K562 (cell line): Measurements from ENCODE around the gene ERCC1. TPM values are rescaled to one million over a fixed set of nuclear protein-coding genes. Genes with fewer than 3 reads are reported as not detected.
A peak's percentile ranks its signal among the peaks of the same experiment; 100 is the strongest.

Source experiments
- ATAC-seq: fragments of 200-7000 bp; cut with Tn5 transposase; 3 replicates; pipeline ENCODE4 v1.9.1; 2020; ENCODE audit warnings: moderate library complexity
- Bru-seq: library from RNA; stranded (reverse); fragments of 400-500 nt; gene quantifications from one replicate; lab custom pipeline; 2021; lab: Mats Ljungman, UMichigan
- BruChase-seq, 2 experiments: library from RNA; stranded (reverse); fragments of 400-500 nt; gene quantifications; one replicate each; lab custom pipeline; 2021; lab: Mats Ljungman, UMichigan
- BruUV-seq: library from RNA; stranded (reverse); fragments of 400-500 nt; replicated peaks from 2 replicates; lab custom pipeline; 2021; lab: Mats Ljungman, UMichigan
- CTCF ChIA-PET: fragments of 300-600 bp; formaldehyde crosslinking; extraction: SDS; loops from one replicate; lab custom pipeline; 2021; ENCODE audit warnings: low intra/inter-chr PET ratio; lab: Yijun Ruan, JAX
- POLR2A ChIA-PET: fragments of 300-600, 350-650 bp; sonication (Branson Sonifier 250); formaldehyde crosslinking; extraction: SDS; loops from one replicate; lab custom pipeline; 2021; ENCODE audit warnings: antibody characterized with exemption, inconsistent platforms; lab: Yijun Ruan, JAX
- DNase-seq, 4 experiments: peaks; one replicate each; pipeline versions ENCODE4 v3.0.0 to v3.0.0-alpha.2; 2011 to 2018; ENCODE audit warnings: low spot score in 3 of 4, mixed read lengths in 3 of 4; ENCODE audit errors: extremely low read depth in 1 of 4
- FAIRE-seq: peaks from 2 replicates; lab custom pipeline; 2011; peaks lifted over from hg19 to GRCh38; lab: Jason Lieb, UNC
- H2AFZ ChIP-seq: 2 replicates; pipeline ENCODE4 v1.6.0; 2011; ENCODE audit warnings: low read depth, low read length, control low read depth, inconsistent platforms
- H3K27ac ChIP-seq: fragments of 200-600 bp; 3 replicates; pipeline ENCODE4 v1.8.0; 2011; ENCODE audit warnings: low read depth, mild to moderate bottlenecking, control low read depth, inconsistent platforms, low read length, moderate library complexity, mixed read lengths; ENCODE audit errors: extremely low read depth
- H3K27me3 ChIP-seq, 2 experiments: fragments of 300-600 bp in 1 of 2; 2 replicates in 1 of 2; 3 replicates in 1 of 2; pipeline versions ENCODE4 v1.6.0 to v1.8.0; 2011; ENCODE audit warnings: inconsistent platforms in 2 of 2, low read length in 2 of 2, mild to moderate bottlenecking in 1 of 2, mixed read lengths in 1 of 2, moderate library complexity in 1 of 2; ENCODE audit not compliant: control insufficient read depth in 2 of 2, insufficient read depth in 2 of 2
- H3K36me3 ChIP-seq: fragments of 300-600 bp; 3 replicates; pipeline ENCODE4 v1.8.0; 2011; ENCODE audit warnings: mild to moderate bottlenecking, low read length, inconsistent platforms; ENCODE audit not compliant: control insufficient read depth, insufficient read depth
- H3K4me1 ChIP-seq, 2 experiments: fragments of 200-600 bp in 1 of 2; replicated peaks in 1 of 2; 2 replicates in 1 of 2; 3 replicates in 1 of 2; pipeline versions ENCODE4 v1.5.1 to v1.8.0; 2011; ENCODE audit warnings: inconsistent platforms in 2 of 2, low read length in 2 of 2, mild to moderate bottlenecking in 1 of 2, mixed read lengths in 1 of 2, moderate library complexity in 1 of 2; ENCODE audit not compliant: control insufficient read depth in 2 of 2, insufficient read depth in 2 of 2
- H3K4me2 ChIP-seq: 2 replicates; pipeline ENCODE4 v1.6.1; 2011; ENCODE audit warnings: low read length, control low read depth, inconsistent platforms, mixed read lengths; ENCODE audit not compliant: insufficient read depth
- H3K4me3 ChIP-seq: fragments of 200-600 bp; sonication (generic), shearing (Covaris generic); 2 replicates; pipeline ENCODE4 v1.5.1; 2016; ENCODE audit warnings: control low read depth, inconsistent platforms
- H3K79me2 ChIP-seq: fragments of 200-600 bp; 3 replicates; pipeline ENCODE4 v1.8.0; 2011; ENCODE audit warnings: low read length, inconsistent platforms; ENCODE audit not compliant: control insufficient read depth, insufficient read depth
- H3K9ac ChIP-seq, 2 experiments: 2 replicates each; pipeline versions ENCODE4 v1.6.0 to v1.6.1; 2011; ENCODE audit warnings: low read depth in 2 of 2, low read length in 2 of 2, control low read depth in 1 of 2, inconsistent platforms in 1 of 2, mild to moderate bottlenecking in 1 of 2, mixed read lengths in 1 of 2; ENCODE audit not compliant: insufficient read depth in 1 of 2
- H3K9me1 ChIP-seq: one replicate; pipeline ENCODE4 v1.6.0; 2011; ENCODE audit warnings: inconsistent platforms, mild to moderate bottlenecking, low read length, moderate library complexity; ENCODE audit not compliant: control insufficient read depth, insufficient read depth
- H3K9me3 ChIP-seq: replicated peaks from 2 replicates; pipeline ENCODE4 v1.5.1; 2011; ENCODE audit warnings: low read depth, low read length, inconsistent platforms; ENCODE audit not compliant: control insufficient read depth, insufficient read depth
- H4K20me1 ChIP-seq: replicated peaks from 2 replicates; pipeline ENCODE4 v1.6.1; 2011; ENCODE audit warnings: low read length, inconsistent platforms, mixed read lengths; ENCODE audit not compliant: control insufficient read depth, insufficient read depth
- BCL6 ChIP-seq: fragments of 250-450 bp; sonication (Bioruptor Pico); IDR thresholded peaks from 2 replicates; pipeline ENCODE4 v1.4.0; 2020
- CBFA2T3 ChIP-seq: fragments of 450-650 bp; IDR thresholded peaks from 2 replicates; pipeline ENCODE4 v1.6.1; 2017
- CBX3 ChIP-seq, 2 experiments: IDR thresholded peaks; 1 replicate in 1 of 2; 2 replicates in 1 of 2; pipeline ENCODE4 v1.6.1; 2012; ENCODE audit warnings: inconsistent platforms in 2 of 2, low read length in 2 of 2, borderline replicate concordance in 1 of 2, control low read depth in 1 of 2
- E2F4 ChIP-seq: sonication (generic); formaldehyde crosslinking; IDR thresholded peaks from 2 replicates; pipeline ENCODE4 v1.8.0; 2022; ENCODE audit warnings: mild to moderate bottlenecking, low read depth, missing genetic modification reagents
- FOXA3 ChIP-seq, 2 experiments: fragments of 450-650 bp in 1 of 2; sonication (generic) in 1 of 2; formaldehyde crosslinking; IDR thresholded peaks in 1 of 2; conservative IDR thresholded peaks in 1 of 2; 2 replicates each; pipeline versions ENCODE4 v1.4.0 to v1.8.0; 2020 to 2022; ENCODE audit warnings: mild to moderate bottlenecking in 2 of 2, missing genetic modification reagents in 1 of 2
- POLR2AphosphoS2 ChIP-seq: IDR thresholded peaks from 2 replicates; pipeline ENCODE4 v1.6.1; 2012; ENCODE audit warnings: low read length, improper control_type of control experiment
- RBFOX2 ChIP-seq: fragments of 200-400 bp; formaldehyde crosslinking; IDR thresholded peaks from 2 replicates; pipeline ENCODE4 v1.6.1; 2017; ENCODE audit warnings: low read depth, mild to moderate bottlenecking, low read length, moderate library complexity
- TBP ChIP-seq: optimal IDR thresholded peaks from 2 replicates; pipeline ENCODE3; 2011; ENCODE audit warnings: low read depth, low read length, improper control_type of control experiment
- ZBTB26 ChIP-seq: fragments of 450-650 bp; formaldehyde crosslinking; IDR thresholded peaks from 2 replicates; pipeline ENCODE4 v1.4.0; 2022; ENCODE audit warnings: missing genetic modification characterization
- ZNF316 ChIP-seq: fragments of 450-650 bp; IDR thresholded peaks from 2 replicates; pipeline ENCODE4 v1.6.1; 2016
- ZNF395 ChIP-seq: fragments of 200-800 bp; sonication (Bioruptor generic); IDR thresholded peaks from 2 replicates; pipeline ENCODE4 v1.6.1; 2017; ENCODE audit warnings: missing genetic modification characterization, missing compliant biosample characterization
- WGBS: fragments of 100-300 bp; shearing (Covaris generic); methylation state at CpG from one replicate; pipeline ENCODE4 v1.1.6; 2016; ENCODE audit warnings: low coverage, mixed read lengths; ENCODE audit not compliant: insufficient coverage; ENCODE audit errors: missing lambda C conversion rate; 5-methylcytosine and 5-hydroxymethylcytosine counted together
- in situ Hi-C: fragments of 300-500 bp; cut with MboI; formaldehyde crosslinking; loops from 4 replicates; pipeline ENCODE4 v1.15.0; 2018; ENCODE audit warnings: inconsistent platforms, mixed read lengths
- intact Hi-C: fragments of 100-400 bp; cut with micrococcal nuclease; formaldehyde crosslinking; loops from 2 replicates; pipeline ENCODE4 v1.14.2; 2022
- long read RNA-seq, 3 experiments: library from polyadenylated mRNA in 2 of 3; library from RNA in 1 of 3; unstranded in 2 of 3; stranded (forward) in 1 of 3; transcript quantifications; one replicate each; pipeline ENCODE4 v2.0.0, GENCODE V29; 2019 to 2022
- polyA minus RNA-seq, 3 experiments: library from RNA; depleted of rRNA, polyadenylated mRNA; stranded (reverse); fragments of >200 nt; gene quantifications; 2 replicates each; pipeline ENCODE4 v1.2.3, GENCODE V29; 2011
- polyA plus RNA-seq, 8 experiments: library from polyadenylated mRNA; depleted of rRNA in 4 of 8; stranded (reverse) in 5 of 8; unstranded in 3 of 8; fragments of >200 nt; fragmentation: Nextera tagmentation in 2 of 8; fragmentation: Illumina TruSeq in 1 of 8; extraction: Ambion mirVana in 2 of 8; extraction: Trizol in 1 of 8; gene quantifications; 2 replicates each; pipeline versions ENCODE4 v1.2.1 to v1.2.3, GENCODE V29; 2011 to 2014; ENCODE audit warnings: inconsistent platforms in 1 of 8, missing spikeins in 1 of 8
- total RNA-seq, 7 experiments: library from RNA; depleted of rRNA in 6 of 7; stranded (reverse); fragments of >200 nt in 6 of 7; fragmentation: Illumina TruSeq in 2 of 7; extraction: Trizol in 2 of 7; gene quantifications; 2 replicates each; pipeline versions ENCODE4 v1.2.1 to v1.2.3, GENCODE V29; 2011 to 2021; ENCODE audit warnings: low replicate concordance in 1 of 7

The ERCC1 gene
- total RNA-seq (2011; cell fraction: chromatin; rRNA removed; ENCODE audit: low replicate concordance): 39.0 and 101 TPM in 2 replicates
- total RNA-seq (2011; cell fraction: nucleolus; rRNA removed): 64.0 and 74.7 TPM in 2 replicates
- 56.7 and 74.6 TPM in 2 replicates for total RNA-seq (2011; cell fraction: nucleoplasm; rRNA removed)
- total RNA-seq (2014; rRNA removed): 87.1 and 89.4 TPM in 2 replicates
- 31.1 and 37.7 TPM in 2 replicates for total RNA-seq (2014; rRNA removed; fragmentation: Illumina TruSeq; extraction: Trizol)
- total RNA-seq (2015; rRNA removed; fragmentation: Illumina TruSeq; extraction: Trizol): 49.9 and 57.3 TPM in 2 replicates
- 75.1 and 75.5 TPM in 2 replicates for total RNA-seq (2021)
- polyA plus RNA-seq (2011; rRNA removed): 60.0 and 67.5 TPM in 2 replicates
- polyA plus RNA-seq (2011; cell fraction: cytosol; rRNA removed): 85.4 and 165 TPM in 2 replicates
- 90.3 and 164 TPM in 2 replicates for polyA plus RNA-seq (2011; cell fraction: nucleus; rRNA removed)
- polyA plus RNA-seq (2012): 61.5 and 139 TPM in 2 replicates
- 70.3 and 86.8 TPM in 2 replicates for polyA plus RNA-seq (2014; fragmentation: Illumina TruSeq; extraction: Trizol)
- polyA plus RNA-seq (2014; fragmentation: Nextera tagmentation; extraction: Ambion mirVana): 10 to 100 TPM in 1 of 2 experiments, 1 to 10 TPM in 1; 9.3 to 17.0 TPM
- polyA plus RNA-seq (2014; rRNA removed): 92.6 and 95.8 TPM in 2 replicates
- polyA minus RNA-seq (2011; rRNA and poly(A)+ RNA removed): 19.6 and 33.4 TPM in 2 replicates
- polyA minus RNA-seq (2011; cell fraction: cytosol; rRNA and poly(A)+ RNA removed): 57.8 and 74.6 TPM in 2 replicates
- 37.8 and 41.3 TPM in 2 replicates for polyA minus RNA-seq (2011; cell fraction: nucleus; rRNA and poly(A)+ RNA removed)
- Bru-seq, nascent RNA: percentile 52 among the genes with signal in this experiment
- percentile 52 among the genes with signal in this experiment for BruChase-seq, experiment 1, labeled RNA remaining after a 2-hour chase
- percentile 54 among the genes with signal in this experiment for BruChase-seq, experiment 2, labeled RNA remaining after a 6-hour chase
- long read RNA-seq, experiment 1, transcript ERCC1-208 (10 exons, 1,453 nt): minor isoform, 9 of 216 reads
- long read RNA-seq, experiment 1, transcript ERCC1-202 (10 exons, 3,828 nt): major isoform, 34 of 216 reads
- long read RNA-seq, experiment 1, transcript ERCC1-201 (8 exons, 1,278 nt): minor isoform, 5 of 216 reads
- long read RNA-seq, experiment 1, partial matches to known transcripts: 75 of 216 reads
- long read RNA-seq, experiment 1, other reads (novel, unspliced or antisense): 91 of 216 reads
- long read RNA-seq, experiment 2, transcript ERCC1-208 (10 exons, 1,453 nt): minor isoform, 5 of 65 reads
- long read RNA-seq, experiment 2, transcript ERCC1-202 (10 exons, 3,828 nt): major isoform, 18 of 65 reads
- long read RNA-seq, experiment 2, partial matches to known transcripts: 26 of 65 reads
- long read RNA-seq, experiment 2, other reads (novel, unspliced or antisense): 13 of 65 reads
- long read RNA-seq, experiment 3, transcript ERCC1-208 (10 exons, 1,453 nt): minor isoform, 5 of 44 reads
- long read RNA-seq, experiment 3, transcript ERCC1-202 (10 exons, 3,828 nt): major isoform, 9 of 44 reads
- long read RNA-seq, experiment 3, partial matches to known transcripts: 15 of 44 reads
- long read RNA-seq, experiment 3, other reads (novel, unspliced or antisense): 11 of 44 reads

- Histone ChIP-seq H3K79me2 (peaks cover 21% of the 10 kb centered on the region), H3K9me1 (no peaks in the 10 kb centered on the region), H3K9me3 (no peaks in the 10 kb centered on the region), H3K4me1 (peaks cover 22 to 61% of the 10 kb centered on the region in 2 experiments; a peak in 4 of 5 replicates), H4K20me1 (no peaks in the 10 kb centered on the region), H3K9ac (peak within 1 kb of the TSS; percentile 93 to 96), H3K4me3 (peak within 1 kb of the TSS; percentile 54), H3K27ac (peak within 1 kb of the TSS; percentile 99), H3K4me2 (peak within 1 kb of the TSS; percentile 91), H2AFZ (peak within 1 kb of the TSS; percentile 86), H3K36me3 (peaks cover 29% of the 10 kb centered on the region; the same call in 2 of the 3 replicates), H3K27me3 (no peaks in the 10 kb centered on the region)
- ATAC-seq: peak; percentile 88
- 2% methylated on average over 35 of the region's 37 CpGs for WGBS
- in situ Hi-C loops (no loop called here), intact Hi-C loops (loop anchor here (2.0 kb wide), 1 partner anchor 19 kb away; the partner anchor contains the start of gene PPP1R13L)
- DNase-seq: peak; percentile 98 to 99 (median 98)
- ChIA-PET CTCF (no interaction called here), POLR2A (interaction anchor here (0.5 to 2.6 kb wide), 16 partner anchors 11 to 214 kb away, joined by 3 to 10 read pairs (median 3); partner anchors contain the start of genes FOSB and PPP1R13L)
- BruUV-seq: no TSS peak
- FAIRE-seq: no peak
- TF ChIP-seq ZBTB26 (CRISPR knock-in tag) (no peak), TBP (peak; percentile 77), BCL6 (CRISPR knock-in tag) (no peak), CBX3 (IDR thresholded peaks at IDR 0.05; ENCODE audit: borderline replicate concordance in 1 of 2, low read length in 2 of 2) (peak in 1 of 2 experiments; percentile 40; a peak in 1 of 3 replicates), ZNF316 (no peak), E2F4 (no peak), ZNF395 (no peak; the same call in 1 of the 2 replicates), RBFOX2 (peak; percentile 99), POLR2AphosphoS2 (no peak), FOXA3 (CRISPR knock-in tag; conservative IDR thresholded peaks at IDR 0.05 in 1 of 2, IDR thresholded peaks at IDR 0.05 in 1 of 2) (no peak), CBFA2T3 (peak; percentile 48; the same call in 1 of the 2 replicates)
Observed at GRCh38 chr19:45423589-45424190, at the start of gene ERCC1. Gene ERCC1 (minus strand): TSS chr19:45423917. CDS start chr19:45423374, 543 bp downstream.
